ENCODE data around the gene KLHL14. TPM values are rescaled to one million over a fixed set of nuclear protein-coding genes. Genes with fewer than 3 reads are reported as not detected.

The KLHL14 gene
- total RNA-seq, 1 experiment from 2014 or later, result not detected

DNA sequence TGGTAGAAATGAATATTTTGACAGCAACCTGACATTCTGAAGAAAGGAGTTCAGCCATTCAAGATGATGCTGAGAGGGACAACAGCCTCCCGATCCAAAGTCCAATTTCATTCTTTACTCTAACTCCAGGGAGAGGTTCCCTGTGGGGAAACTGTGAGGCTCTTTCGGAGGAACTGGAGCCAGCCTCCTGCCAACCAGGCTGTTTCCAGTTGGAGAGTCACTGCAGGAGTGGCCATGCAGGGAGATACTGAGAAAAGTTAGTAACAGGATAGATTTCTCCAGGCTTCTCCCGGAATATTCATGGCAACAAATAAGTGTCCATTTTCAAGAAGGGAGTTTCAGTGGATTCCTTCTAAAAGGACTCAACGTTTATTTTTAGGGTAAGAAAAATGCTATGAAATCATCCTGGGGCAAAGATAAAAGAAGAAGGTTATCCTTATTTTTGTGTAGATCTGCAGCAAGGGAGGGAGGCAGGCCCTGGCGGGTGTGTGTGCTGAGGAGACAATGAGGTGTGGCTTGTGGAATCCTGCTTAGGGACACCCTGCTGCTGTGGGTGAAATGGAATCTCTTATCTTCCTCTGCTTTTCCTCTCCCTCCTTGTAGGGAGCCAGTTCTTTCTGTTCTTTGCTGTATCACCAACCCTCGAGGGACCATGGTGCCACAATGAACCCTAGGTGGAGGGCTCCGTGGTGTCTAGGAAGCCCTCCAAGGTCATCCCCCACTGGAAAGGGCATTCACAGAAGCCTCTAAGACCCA, 18.1 kb downstream of the KLHL14 start:
- POLR2A ChIA-PET, result no interaction called here

DNA sequence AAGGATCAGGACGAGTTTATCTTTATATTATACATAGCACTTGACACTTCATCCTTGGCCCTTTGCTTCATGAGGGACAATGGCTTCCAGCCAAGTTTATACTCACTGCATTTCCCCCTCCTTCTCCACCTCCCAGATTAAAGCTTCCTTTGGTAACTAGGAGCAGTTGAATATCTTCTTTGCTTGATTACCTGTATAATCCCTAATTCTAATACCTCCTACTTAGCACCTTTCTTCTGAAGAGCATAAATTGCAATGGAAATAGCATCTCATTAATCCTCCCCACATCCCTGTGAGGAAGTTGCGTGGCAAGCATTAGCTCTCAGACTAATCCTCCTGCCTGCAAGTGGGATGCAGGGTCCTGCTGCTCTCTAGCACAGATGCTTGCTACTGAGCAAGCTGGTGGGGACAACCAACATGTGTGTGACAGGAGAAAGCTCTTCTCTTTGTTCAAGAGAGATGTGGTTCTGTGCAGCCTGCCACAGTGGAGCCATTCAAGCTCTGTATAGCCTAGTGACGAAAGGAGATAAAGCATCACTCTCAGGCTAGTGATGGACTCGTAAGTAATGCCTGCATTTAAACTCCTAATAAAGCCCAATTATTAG, 19.1 kb downstream of the KLHL14 start:
- ChIA-PET RAD21 (ENCODE audit: low non-redundant PET in 1 of 2, low total read pairs in 2 of 2, uncharacterized antibody in 2 of 2, unreplicated experiment in 2 of 2) (no interaction called here), CTCF (no interaction called here), POLR2A (no interaction called here)
- DNase-seq (ENCODE audit: low read depth, low spot score) (no peak), ATAC-seq (no peak)
- H2AFZ ChIP-seq (ENCODE audit: low read depth, low read length, poor library complexity, severe bottlenecking), result no peak overlapping the region
- no peaks in the 10 kb centered on the region for H3K79me2 ChIP-seq (ENCODE audit: insufficient read depth, low read length)
- H3K4me1 ChIP-seq (ENCODE audit: control insufficient read depth in 1 of 2, insufficient read depth in 2 of 2, low read length in 2 of 2), result no peaks in the 10 kb centered on the region
- H3K27ac ChIP-seq (ENCODE audit: low read depth, low read length), result no peak overlapping the region
- no peak overlapping the region for H3K4me2 ChIP-seq (ENCODE audit: low read length)
- no peaks in the 10 kb centered on the region for H3K9me2 ChIP-seq (ENCODE audit: insufficient read depth)
- intact Hi-C loops (cut with micrococcal nuclease), result no loop called here
- BruUV-seq (replicated peaks), result no TSS peak
- 0 out of 2 replicates have a peak, but pooled peaks cover 10% of the 10 kb centered on the region for H3K27me3 ChIP-seq (ENCODE audit: insufficient read depth, low read length)
- no peak overlapping the region for H3K9ac ChIP-seq (ENCODE audit: low read length)
- no peaks in the 10 kb centered on the region for H4K20me1 ChIP-seq (ENCODE audit: insufficient read depth)
- no peaks in the 10 kb centered on the region for H3K36me3 ChIP-seq (ENCODE audit: control insufficient read depth in 1 of 2, insufficient read depth in 2 of 2, low read length in 2 of 2)
- no peaks in the 10 kb centered on the region for H3K9me3 ChIP-seq (ENCODE audit: control insufficient read depth in 1 of 2, insufficient read depth in 1 of 2, low read depth in 1 of 2, low read length in 2 of 2)
- H3K4me3 ChIP-seq (replicated peaks in 1 of 2; ENCODE audit: low read depth in 1 of 2, low read length in 2 of 2), result no peak overlapping the region
- TF ChIP-seq ZFX (IDR thresholded peaks at IDR 0.05) (no peak), SRF (IDR thresholded peaks at IDR 0.05; ENCODE audit: low read depth) (no peak), SIN3A (IDR thresholded peaks at IDR 0.05; ENCODE audit: low read depth) (no peak), ZNF274 (IDR thresholded peaks at IDR 0.05; ENCODE audit: low read depth, low read length) (no peak), RAD21 (IDR thresholded peaks at IDR 0.05; ENCODE audit: low read depth) (no peak), EZH2 (IDR thresholded peaks at IDR 0.05) (no peak), FOSL1 (IDR thresholded peaks at IDR 0.05; ENCODE audit: low read depth) (no peak), EZH2phosphoT487 (IDR thresholded peaks at IDR 0.05; ENCODE audit: borderline replicate concordance) (no peak), CEBPB (IDR thresholded peaks at IDR 0.05; ENCODE audit: low read depth) (no peak), SP1 (IDR thresholded peaks at IDR 0.05; ENCODE audit: low read depth) (no peak), YY1 (IDR thresholded peaks at IDR 0.05; ENCODE audit: extremely low read depth, insufficient replicate concordance, low read depth, low read length) (no peak), CBX3 (IDR thresholded peaks at IDR 0.05; ENCODE audit: low read depth) (no peak), JUND (IDR thresholded peaks at IDR 0.05) (no peak)
- TF ChIP-seq, protein P1, sequence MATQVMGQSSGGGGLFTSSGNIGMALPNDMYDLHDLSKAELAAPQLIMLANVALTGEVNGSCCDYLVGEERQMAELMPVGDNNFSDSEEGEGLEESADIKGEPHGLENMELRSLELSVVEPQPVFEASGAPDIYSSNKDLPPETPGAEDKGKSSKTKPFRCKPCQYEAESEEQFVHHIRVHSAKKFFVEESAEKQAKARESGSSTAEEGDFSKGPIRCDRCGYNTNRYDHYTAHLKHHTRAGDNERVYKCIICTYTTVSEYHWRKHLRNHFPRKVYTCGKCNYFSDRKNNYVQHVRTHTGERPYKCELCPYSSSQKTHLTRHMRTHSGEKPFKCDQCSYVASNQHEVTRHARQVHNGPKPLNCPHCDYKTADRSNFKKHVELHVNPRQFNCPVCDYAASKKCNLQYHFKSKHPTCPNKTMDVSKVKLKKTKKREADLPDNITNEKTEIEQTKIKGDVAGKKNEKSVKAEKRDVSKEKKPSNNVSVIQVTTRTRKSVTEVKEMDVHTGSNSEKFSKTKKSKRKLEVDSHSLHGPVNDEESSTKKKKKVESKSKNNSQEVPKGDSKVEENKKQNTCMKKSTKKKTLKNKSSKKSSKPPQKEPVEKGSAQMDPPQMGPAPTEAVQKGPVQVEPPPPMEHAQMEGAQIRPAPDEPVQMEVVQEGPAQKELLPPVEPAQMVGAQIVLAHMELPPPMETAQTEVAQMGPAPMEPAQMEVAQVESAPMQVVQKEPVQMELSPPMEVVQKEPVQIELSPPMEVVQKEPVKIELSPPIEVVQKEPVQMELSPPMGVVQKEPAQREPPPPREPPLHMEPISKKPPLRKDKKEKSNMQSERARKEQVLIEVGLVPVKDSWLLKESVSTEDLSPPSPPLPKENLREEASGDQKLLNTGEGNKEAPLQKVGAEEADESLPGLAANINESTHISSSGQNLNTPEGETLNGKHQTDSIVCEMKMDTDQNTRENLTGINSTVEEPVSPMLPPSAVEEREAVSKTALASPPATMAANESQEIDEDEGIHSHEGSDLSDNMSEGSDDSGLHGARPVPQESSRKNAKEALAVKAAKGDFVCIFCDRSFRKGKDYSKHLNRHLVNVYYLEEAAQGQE (IDR thresholded peaks at IDR 0.05; ENCODE audit: low read depth), result no peak

More for the DNA sequence above, 18.1 kb downstream of the KLHL14 start:
- Histone ChIP-seq H3K9me2 (ENCODE audit: insufficient read depth) (no peaks in the 10 kb centered on the region), H3K4me2 (ENCODE audit: low read length) (no peak overlapping the region), H3K27ac (ENCODE audit: low read depth, low read length) (no peak overlapping the region), H3K9me3 (ENCODE audit: control insufficient read depth in 1 of 2, insufficient read depth in 1 of 2, low read depth in 1 of 2, low read length in 2 of 2) (no peaks in the 10 kb centered on the region), H3K4me1 (ENCODE audit: control insufficient read depth in 1 of 2, insufficient read depth in 2 of 2, low read length in 2 of 2) (no peaks in the 10 kb centered on the region), H3K79me2 (ENCODE audit: insufficient read depth, low read length) (no peaks in the 10 kb centered on the region), H4K20me1 (ENCODE audit: insufficient read depth) (no peaks in the 10 kb centered on the region), H2AFZ (ENCODE audit: low read depth, low read length, poor library complexity, severe bottlenecking) (no peak overlapping the region), H3K4me3 (replicated peaks in 1 of 2; ENCODE audit: low read depth in 1 of 2, low read length in 2 of 2) (no peak overlapping the region), H3K36me3 (ENCODE audit: control insufficient read depth in 1 of 2, insufficient read depth in 2 of 2, low read length in 2 of 2) (no peaks in the 10 kb centered on the region), H3K27me3 (ENCODE audit: insufficient read depth, low read length) (0 out of 2 replicates have a peak, but pooled peaks cover 8% of the 10 kb centered on the region), H3K9ac (ENCODE audit: low read length) (no peak overlapping the region)
- no TSS peak for BruUV-seq (replicated peaks)
- DNase-seq (ENCODE audit: low read depth, low spot score) (no peak), ATAC-seq (no peak)
- ChIA-PET RAD21 (ENCODE audit: low non-redundant PET in 1 of 2, low total read pairs in 2 of 2, uncharacterized antibody in 2 of 2, unreplicated experiment in 2 of 2) (no interaction called here), CTCF (no interaction called here)
- TF ChIP-seq ELF1 (IDR thresholded peaks at IDR 0.05; ENCODE audit: borderline replicate concordance, low read depth) (no peak), YY1 (IDR thresholded peaks at IDR 0.05; ENCODE audit: extremely low read depth, insufficient replicate concordance, low read depth, low read length) (no peak), CBX3 (IDR thresholded peaks at IDR 0.05; ENCODE audit: low read depth) (no peak), POLR2AphosphoS5 (IDR thresholded peaks at IDR 0.05; ENCODE audit: low read depth, low read length) (no peak), CEBPB (IDR thresholded peaks at IDR 0.05; ENCODE audit: low read depth) (no peak)
- intact Hi-C loops (cut with micrococcal nuclease), result no loop called here
